ENCODE data around the gene PFAS. TPM values are rescaled to one million over a fixed set of nuclear protein-coding genes. Genes with fewer than 3 reads are reported as not detected.

PFAS gene
- total RNA-seq, 4 donors from 2014 or later = 6.2 to 19.0 (median 15.7) TPM

GRCh38 chr17:8227238-8227581, 21.9 kb upstream of the PFAS start:
- 79 to 90% methylated on average over 4 of the region's 4 CpGs for WGBS, 2 donors
- no peak for TF ChIP-seq CTCF (IDR thresholded peaks at IDR 0.05)
- TF ChIP-seq POLR2A (IDR thresholded peaks at IDR 0.05) = no peak
- H3K4me3 ChIP-seq (ENCODE audit: low read depth, poor library complexity, severe bottlenecking) = no peak overlapping the region
- no peak for DNase-seq (ENCODE audit: low spot score in 2 of 2)
- intact Hi-C loops (cut with DNase I; ENCODE audit: low total_unique reads) = no loop called here

- WGBS, 2 donors = 94% methylated on average over 10 of the region's 10 CpGs
- H3K4me3 ChIP-seq (ENCODE audit: low read depth, poor library complexity, severe bottlenecking) = no peak overlapping the region
- no peak for DNase-seq (ENCODE audit: low spot score in 2 of 2)
- TF ChIP-seq CTCF (IDR thresholded peaks at IDR 0.05) (no peak), POLR2A (IDR thresholded peaks at IDR 0.05) (no peak)
- intact Hi-C loops (cut with DNase I; ENCODE audit: low total_unique reads) = no loop called here
These were observed 17.4 kb upstream of the PFAS start for GRCh38 chr17:8231701-8232100.

GRCh38 chr17:8234361-8235270, 14.5 kb upstream of the PFAS start:
- no peak for TF ChIP-seq POLR2A (IDR thresholded peaks at IDR 0.05)
- TF ChIP-seq CTCF (IDR thresholded peaks at IDR 0.05) = no peak
- DNase-seq (ENCODE audit: low spot score in 2 of 2) = no peak
- intact Hi-C loops (cut with DNase I; ENCODE audit: low total_unique reads) = no loop called here
- WGBS, 2 donors = 89 to 93% methylated on average over 21 of the region's 21 CpGs
- H3K4me3 ChIP-seq (ENCODE audit: low read depth, poor library complexity, severe bottlenecking) = no peak overlapping the region

GRCh38 chr17:8235676-8236075, 13.4 kb upstream of the PFAS start:
- DNase-seq (ENCODE audit: low spot score in 2 of 2) = no peak
- TF ChIP-seq CTCF (IDR thresholded peaks at IDR 0.05) (no peak), POLR2A (IDR thresholded peaks at IDR 0.05) (no peak)
- no peak overlapping the region for H3K4me3 ChIP-seq (ENCODE audit: low read depth, poor library complexity, severe bottlenecking)
- intact Hi-C loops (cut with DNase I; ENCODE audit: low total_unique reads) = no loop called here
- 94 to 96% methylated on average over 7 of the region's 7 CpGs for WGBS, 2 donors

GRCh38 chr17:8237175-8237574, 11.9 kb upstream of the PFAS start:
- DNase-seq (ENCODE audit: low spot score in 2 of 2) = no peak
- 91 to 94% methylated on average over 7 of the region's 7 CpGs for WGBS, 2 donors
- TF ChIP-seq POLR2A (IDR thresholded peaks at IDR 0.05) (no peak), CTCF (IDR thresholded peaks at IDR 0.05) (no peak)
- no peak overlapping the region for H3K4me3 ChIP-seq (ENCODE audit: low read depth, poor library complexity, severe bottlenecking)
- intact Hi-C loops (cut with DNase I; ENCODE audit: low total_unique reads) = no loop called here

Data from lower leg skin (tissue), 4 donors.